ENCODE results near the gene ARL13B.
"Not testable (repeated sequence)": the region's sequence is repeated elsewhere in the genome, so short reads cannot be mapped to it uniquely, and the experiment has no call there.

ARL13B gene

DNA sequence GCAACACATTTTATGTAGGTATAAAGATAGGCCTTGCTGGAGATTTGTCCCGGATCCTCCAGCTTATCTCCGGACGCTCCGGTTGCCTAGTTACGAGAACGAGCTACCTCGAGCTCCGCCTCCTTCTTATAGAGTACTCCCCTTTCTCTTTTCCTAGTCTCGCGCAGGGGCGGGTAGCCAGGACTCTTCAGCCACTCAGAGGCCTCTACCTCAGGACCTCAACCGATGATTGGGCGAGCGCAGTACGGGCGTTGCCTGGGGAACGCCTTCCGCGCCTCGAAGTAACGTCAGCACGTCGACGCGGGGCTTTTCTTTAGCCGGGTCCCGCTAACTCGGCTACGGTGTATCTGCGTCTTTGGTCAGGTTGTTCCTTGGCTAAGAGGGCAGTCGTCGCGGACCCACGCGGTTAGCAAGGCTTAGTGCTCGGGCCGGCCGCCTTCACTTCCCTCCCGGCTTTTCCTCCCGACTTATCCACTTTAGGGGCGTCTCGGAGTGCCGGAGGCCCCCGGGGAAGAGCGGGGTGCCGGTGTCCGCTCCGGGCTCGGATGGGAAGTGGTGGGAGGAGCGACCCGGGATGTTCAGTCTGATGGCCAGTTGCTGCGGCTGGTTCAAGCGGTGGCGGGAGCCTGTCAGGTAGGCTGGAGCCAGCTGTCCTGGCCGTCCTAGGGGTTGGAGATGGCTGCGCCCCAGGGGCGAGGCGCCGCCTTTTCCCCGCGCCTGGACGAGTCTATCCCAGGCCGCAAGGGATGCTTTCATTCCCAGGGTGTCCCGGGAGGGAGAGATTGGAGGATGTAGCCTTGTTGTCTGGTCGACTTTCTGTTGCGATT, at the start of gene ARL13B:
ARL13B (plus strand) TSS at position 306 of the 827 bp plus-strand sequence; CDS start at position 575, 269 bp downstream.
- peak; percentile 98 for DNase-seq

DNA sequence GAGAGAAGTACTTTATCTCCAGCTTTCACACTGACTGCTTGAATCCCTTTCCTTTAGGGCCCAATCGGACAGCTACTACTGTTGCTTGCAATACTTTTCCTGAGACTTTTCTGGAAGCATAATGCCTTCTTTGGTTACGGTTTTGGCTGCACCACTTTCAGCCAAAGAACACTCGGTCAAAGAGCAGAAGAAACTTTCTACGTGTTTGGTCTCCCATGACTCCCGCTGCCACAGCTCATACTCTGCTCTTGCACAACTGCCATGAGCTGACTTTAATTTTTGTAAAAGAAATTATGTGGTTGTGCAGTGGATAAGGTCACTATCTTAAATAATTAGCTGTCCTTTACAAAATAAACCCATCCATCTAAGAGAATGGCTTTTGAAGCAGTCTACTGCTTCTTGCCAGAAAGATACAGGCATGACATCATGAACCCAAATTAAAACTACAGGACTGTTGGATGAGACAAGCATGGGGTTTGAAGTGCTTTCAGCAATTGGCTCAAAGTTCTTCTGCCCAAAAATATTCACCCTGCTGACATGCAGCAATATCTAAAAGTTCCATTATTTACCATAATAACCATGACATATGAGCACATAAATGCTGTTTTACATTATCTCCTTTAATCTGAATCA, 48.2 kb upstream of the ARL13B start:
- DNase-seq = no peak

DNA sequence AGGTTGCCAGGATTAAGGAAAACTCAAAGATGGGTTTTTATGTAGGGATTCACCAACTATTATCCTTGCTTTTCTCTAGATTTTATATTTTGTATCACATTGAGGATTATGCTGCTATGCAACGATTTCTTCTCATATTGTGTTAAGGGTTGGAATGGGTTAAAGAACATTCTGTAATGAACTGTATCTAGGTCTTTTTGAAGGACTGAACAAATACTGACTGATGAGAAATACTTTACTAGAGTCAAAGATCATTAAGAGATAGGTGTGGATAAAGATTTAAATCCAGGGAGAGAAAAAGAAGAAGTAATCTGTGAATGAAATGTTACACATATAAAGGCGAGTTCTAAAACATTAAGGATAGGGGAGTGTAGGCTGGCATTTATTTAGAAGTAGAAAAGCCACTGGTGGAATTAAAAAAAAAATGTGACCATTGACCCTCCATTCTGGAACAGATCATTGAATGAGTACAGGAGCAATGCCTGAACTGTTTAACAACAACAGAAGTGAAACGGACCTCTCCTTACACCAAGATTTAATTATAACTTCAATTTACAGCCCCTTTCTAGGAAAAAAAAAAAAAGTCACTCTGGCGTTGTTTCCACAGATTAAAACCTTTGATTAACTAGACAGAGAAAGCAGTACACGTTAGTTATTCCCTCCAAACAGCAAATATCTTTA, 45.4 kb upstream of the ARL13B start:
- DNase-seq = no peak

GRCh38 chr3:93936549-93936948, 43.4 kb upstream of the ARL13B start:
- DNase-seq = no peak

DNA sequence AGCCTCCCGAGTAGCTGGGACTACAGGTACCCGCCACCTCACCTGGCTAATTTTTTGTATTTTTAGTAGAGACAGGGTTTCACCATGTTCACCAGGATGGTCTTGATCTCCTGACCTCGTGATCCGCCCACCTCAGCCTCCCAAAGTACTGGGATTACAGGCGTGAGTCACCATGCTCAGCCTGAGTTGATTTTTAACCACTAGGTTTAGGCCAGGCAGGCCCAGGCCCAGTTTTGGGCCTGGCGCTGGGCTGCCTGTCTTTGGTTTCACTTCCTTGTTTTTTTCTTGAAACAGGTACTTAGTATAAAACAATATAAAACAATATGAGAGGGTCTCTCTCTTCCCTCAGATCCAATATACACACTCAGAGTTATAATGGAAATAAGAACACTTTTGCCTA, 42.5 kb upstream of the ARL13B start:
- not testable (repeated sequence) for DNase-seq

GRCh38 chr3:93949958-93950357, 30.0 kb upstream of the ARL13B start:
- DNase-seq = not testable (repeated sequence)

DNA sequence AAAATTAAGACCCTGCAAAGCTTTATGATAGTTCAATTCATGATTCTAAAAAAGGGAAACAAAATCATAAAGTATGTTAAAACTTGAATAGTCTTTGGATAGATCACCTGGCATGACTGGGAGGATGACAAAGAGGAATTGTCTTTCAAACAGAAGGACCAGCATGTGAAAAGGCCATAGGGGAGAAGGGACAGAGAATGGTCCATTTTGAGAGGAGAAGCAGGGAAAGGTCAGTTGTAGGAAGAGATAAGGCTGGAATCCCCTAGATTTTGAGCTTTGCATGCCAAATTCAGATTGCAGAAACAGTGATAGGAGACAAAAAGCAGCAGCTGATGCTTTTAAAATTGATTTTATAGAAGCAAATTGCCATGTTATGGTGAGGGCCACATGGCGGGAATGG, 18.9 kb upstream of the ARL13B start:
- no peak for DNase-seq

GRCh38 chr3:93961489-93961888, 18.5 kb upstream of the ARL13B start:
- DNase-seq = no peak

DNA sequence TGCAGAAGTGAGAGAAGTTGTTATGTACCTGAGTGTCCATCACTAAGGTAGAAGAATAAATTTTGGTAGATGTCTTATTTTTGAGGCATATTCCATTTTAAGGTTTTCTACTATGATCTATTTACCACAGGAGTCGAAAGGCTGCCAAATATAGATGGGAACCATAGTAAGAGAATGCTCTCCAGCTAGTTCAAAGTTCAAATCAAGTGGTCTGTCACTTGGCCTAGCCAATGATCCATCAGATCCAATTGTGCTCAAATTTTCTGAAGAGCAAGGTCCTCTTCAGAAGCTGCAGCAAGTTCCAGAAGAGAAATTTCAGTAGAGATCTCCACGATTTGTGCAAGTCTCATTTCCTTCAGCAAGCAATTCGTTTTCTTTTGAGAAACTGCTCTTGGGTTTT, 17.2 kb upstream of the ARL13B start:
- no peak for DNase-seq

DNA sequence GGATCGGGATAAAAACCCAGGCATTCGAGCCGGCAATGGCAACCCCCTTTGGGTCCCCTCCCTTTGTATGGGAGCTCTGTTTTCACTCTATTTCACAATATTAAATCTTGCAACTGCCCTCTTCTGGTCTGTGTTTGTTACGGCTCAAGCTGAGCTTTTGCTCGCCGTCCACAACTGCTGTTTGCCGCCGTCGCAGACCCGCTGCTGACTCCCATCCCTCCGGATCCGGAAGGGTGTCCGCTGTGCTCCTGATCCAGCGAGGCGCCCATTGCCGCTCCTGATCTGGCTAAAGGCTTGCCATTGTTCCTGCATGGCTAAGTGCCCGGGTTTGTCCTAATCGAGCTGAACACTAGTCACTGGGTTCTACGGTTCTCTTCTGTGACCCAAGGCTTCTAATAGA, 14.8 kb upstream of the ARL13B start:
- not testable (repeated sequence) for DNase-seq

GRCh38 chr3:93969443-93969842, 10.5 kb upstream of the ARL13B start:
- no peak for DNase-seq

DNA sequence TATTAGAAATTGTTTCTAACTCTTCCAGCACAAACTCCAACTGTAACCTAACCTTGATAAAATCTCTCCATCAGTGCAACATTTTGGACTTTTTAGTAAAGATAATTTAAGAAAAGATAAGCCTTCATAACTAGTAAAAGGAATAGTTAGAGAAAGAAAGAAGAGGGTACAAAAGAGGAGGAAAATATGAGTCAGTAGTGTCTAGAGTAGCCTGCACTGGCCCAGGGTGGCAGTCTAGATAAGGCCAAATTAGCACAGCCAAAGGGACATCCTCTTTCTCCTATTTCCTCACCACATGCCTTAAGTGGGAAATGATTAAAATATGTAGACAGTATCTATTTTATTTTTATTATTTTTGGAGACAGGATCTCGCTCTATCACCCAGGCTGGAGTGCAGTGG, 10.0 kb upstream of the ARL13B start:
- no peak for DNase-seq

GRCh38 chr3:93973131-93974126, 6.5 kb upstream of the ARL13B start, which contains the start of gene PROS1:
TSS of gene PROS1 (minus strand) at chr3:93973896. CDS start at chr3:93973749, 147 bp downstream.
- no peak for DNase-seq

- DNase-seq = no peak
These were observed 1.7 kb downstream of the ARL13B start for GRCh38 chr3:93981649-93982048.

DNA sequence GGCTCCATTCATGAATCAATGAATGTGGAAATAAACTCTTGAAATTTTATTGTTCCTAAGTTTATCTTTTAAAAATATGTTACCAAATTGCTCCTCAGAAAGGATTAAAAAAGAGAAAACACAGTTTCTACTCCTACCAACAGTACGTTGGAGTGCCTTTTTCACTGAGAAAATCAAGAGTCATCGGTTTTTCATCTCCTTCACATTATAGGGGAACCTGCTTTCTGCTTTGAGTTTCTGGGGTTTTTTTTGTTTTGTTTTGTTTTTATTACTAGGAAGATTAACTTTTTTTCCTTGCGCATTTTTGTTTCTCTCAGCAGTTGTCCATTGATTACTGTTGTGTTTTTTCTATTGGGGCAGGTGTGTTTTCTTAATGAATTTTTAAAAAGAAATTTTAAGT, 3.5 kb downstream of the ARL13B start:
- no peak for DNase-seq

GRCh38 chr3:93984618-93985017, 4.7 kb downstream of the ARL13B start:
- DNase-seq = no peak

GRCh38 chr3:93988283-93988682, 8.3 kb downstream of the ARL13B start:
- no peak for DNase-seq

DNA sequence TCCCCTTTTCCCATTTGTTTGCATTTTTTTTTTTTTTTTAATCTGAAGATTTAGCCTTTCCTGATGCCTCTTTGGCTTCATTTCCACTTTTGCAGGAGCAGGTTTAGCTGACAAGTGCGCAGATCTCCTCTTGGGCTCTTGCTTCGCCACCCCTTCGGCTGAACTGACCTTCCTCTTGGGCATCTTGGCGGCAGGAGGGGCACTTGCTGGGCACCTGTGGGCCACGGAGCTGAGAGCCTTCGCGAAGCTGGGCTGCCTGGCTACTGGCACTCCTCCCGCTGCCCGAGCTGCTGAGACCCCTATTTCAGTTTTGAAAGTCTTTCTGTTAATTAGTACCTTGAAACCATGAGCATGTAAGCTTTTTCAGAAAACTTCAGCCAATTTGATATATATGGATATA, 8.8 kb downstream of the ARL13B start:
- no peak for DNase-seq

DNA sequence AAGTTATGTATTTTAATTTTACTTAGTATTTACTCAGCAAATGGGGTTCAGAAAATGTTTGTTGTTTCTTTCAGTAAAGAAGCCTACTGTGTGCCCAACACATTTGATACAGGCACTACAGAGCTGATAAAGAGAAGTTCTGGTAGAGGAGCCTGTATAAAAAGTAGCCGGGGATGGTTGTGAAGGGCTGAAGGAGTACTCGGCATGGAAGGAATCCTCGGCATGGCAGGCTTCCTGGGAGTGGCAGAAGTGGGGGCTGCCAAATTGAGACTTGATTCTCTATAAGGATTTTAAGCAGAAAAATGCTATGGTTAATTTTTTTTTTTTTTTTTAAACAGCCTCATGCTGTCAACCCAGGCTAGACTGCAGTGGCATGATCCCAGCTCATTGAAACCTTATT, 9.3 kb downstream of the ARL13B start:
- DNase-seq = no peak

DNA sequence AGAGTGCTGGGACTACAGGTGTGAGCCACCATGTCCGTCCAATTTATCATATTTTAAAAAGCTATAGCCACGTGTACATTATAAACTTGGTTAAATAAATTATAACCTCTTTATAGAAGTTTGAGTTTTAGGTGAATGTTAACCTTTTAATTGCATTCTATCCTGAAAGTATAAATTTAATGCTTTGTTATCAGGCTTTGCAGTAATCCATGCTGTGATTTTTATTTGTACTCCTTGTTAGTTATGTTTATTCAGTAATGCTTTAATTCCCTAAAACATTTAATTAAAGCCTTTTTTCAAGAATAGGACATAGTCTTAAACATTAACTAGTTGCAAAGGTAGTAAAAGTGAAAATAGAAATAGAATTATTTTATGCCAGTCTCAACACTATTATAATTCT, 11.7 kb downstream of the ARL13B start:
- no peak for DNase-seq

- no peak for DNase-seq
These were observed 12.3 kb downstream of the ARL13B start for GRCh38 chr3:93992207-93992606.

DNA sequence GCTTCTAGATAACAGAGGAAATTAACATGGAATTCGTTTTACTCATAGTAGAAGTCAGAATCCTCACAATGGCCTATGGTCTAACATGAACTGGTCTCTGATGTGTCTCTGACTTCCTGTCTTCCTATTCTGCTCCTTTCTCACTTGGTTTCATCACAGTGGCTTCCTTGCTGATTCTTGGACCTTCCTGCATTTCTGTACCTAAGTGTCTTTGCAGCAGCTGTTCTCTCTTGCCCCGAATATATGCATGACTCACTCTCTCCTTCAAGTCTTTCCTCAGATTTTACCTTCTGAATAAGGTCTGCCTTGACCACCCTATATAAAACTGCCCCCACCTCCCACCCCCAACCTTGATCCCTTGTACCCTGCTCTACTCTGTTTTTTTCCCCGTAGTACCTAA, 14.1 kb downstream of the ARL13B start:
- no peak for DNase-seq

GRCh38 chr3:94001191-94001590, 21.2 kb downstream of the ARL13B start:
- DNase-seq = no peak

All from NCI-H1436 treated with DMSO at 0.1 percent for 48 hours (cell line).